ENCODE data around the gene HDGFL2.

Gene HDGFL2

DNA sequence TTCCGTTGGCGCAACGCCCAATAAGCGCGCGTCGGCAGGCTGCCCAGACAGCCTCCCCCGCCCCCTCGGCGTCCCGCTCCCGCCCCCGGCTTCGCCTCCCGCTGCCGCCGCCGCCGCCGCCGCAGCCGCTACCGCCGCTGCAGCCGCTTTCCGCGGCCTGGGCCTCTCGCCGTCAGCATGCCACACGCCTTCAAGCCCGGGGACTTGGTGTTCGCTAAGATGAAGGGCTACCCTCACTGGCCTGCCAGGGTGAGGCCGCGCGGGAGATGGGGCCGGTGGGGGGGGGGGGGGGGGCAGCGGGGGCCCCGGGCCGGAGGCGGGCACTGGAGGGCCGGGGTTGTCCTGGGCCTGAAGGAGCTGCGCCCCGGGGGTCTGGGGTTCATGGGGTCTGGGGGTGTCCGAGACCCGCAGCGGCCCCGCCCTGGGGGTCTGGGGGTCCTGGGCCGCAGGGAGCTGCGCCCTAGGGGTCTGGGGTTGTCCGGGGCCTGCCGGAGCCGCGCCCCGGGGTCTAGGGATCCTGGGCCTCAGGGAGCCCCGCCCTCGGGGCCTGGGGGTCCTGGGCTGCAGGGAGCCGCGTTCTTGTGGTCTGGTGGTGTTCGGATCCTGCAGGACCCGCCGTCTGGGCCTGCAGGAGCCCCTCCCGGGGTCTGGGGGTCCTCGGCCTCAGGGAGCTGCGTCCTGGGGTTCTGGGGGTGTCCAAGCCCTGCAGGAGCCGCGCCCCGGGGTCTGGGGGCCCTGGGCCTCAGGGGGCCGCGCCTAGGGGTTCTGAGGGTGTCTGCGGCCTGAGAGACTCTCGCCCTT is at the start of gene HDGFL2:
Gene HDGFL2 (plus strand): TSS at position 124 of the 801 bp plus-strand sequence. CDS start 54 bp downstream, at position 178.
- no peak for DNase-seq

DNA sequence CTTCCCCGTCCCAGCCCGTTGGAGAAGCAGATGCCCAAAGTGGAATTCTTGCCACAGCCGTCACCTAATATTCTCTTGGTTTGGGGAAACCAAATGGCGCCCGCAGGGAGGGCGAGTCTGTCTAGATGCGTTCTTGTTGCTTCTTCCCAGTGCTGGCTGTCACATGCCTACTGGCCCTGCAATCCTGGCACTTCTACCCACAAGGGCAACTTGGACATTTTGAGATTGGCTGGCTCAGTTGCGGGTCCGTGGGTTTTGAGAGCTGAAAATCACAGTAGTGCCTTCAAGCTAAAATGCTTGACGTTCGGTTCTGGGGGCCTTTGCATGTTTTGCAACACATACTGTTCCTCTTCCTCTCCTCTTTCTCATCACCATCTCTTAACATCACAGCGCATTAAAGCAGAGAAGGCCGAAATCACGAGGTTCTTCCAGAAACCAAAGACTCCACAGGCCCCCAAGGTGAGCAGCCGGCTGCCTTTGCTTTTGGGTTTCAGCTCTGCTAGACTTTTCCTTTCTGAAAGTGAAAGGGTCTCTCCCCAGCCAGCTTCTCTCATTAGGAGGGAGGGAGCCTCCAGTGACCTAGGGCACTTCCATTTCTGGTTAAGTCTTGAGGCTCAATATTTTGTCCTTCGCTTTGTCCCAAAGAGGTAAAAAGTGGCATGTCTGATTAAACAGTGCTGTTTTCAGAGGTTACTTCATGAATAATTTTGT is 48.5 kb upstream of the HDGFL2 start:
- DNase-seq, result no peak

DNA sequence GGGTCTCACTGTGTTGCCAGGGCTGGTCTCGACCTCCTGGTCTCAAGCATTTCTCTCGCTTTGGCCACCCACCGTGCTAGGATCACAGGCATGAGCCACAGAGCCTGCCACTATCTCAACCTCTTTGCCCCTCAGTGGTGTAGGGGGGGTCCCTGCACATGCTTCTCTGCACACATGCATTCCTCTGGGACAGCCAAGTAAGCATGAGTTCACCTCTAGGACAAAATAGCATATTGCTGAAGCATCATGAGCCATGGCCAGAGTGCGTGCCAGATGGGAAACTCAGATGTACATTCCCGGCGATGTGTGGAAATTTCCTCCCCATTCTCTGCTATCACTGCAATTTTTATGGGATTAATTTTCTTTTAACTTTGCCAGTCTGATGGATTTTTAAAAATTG is 46.6 kb upstream of the HDGFL2 start:
- DNase-seq, result no peak

DNA sequence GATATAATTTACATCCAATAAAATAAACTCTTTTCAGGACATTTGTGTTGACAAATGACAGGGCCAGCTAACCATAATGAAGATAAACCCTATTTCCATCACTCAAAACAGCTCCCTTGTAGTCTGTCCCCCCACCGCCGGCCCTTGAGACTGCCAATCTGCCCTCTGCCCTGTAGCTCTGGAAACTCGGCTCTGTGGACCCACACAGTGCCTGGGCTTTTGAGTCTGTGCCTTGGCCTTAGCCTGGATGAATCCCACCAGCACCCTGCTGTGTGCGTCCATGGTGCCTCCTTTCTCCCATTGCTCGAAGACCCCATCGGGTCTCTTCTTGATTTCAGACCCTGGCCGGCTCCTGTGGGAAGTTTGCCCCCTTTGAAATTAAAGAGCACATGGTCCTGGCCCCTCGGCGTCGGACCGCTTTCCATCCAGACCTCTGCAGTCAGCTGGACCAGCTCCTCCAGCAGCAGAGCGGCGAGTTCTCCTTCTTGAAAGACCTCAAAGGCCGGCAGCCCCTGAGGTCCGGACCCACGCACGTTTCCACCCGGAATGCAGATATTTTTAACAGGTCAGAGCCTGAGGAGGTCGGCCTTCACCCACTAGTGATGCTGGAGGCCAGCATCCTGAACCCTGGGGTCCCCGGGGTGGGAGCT is 43.6 kb upstream of the HDGFL2 start:
- DNase-seq, result no peak

DNA sequence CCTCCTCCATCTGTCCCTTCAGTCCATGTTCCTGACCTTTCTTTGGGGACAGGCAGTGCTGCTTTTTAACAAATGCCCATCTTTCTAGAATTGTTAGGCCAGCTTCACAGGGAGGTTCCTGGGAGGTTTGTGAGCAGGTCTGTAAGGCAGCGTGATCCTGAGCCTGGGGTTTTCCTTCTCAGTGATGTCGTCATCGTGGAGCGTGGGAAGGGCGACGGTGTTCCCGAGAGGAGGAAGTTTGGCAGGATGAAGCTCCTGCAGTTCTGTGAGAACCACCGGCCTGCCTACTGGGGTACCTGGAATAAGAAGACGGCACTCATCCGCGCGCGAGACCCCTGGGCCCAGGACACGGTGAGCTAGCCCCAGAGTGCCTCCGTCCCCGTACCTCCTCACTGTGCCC is 42.8 kb upstream of the HDGFL2 start:
- no peak for DNase-seq

DNA sequence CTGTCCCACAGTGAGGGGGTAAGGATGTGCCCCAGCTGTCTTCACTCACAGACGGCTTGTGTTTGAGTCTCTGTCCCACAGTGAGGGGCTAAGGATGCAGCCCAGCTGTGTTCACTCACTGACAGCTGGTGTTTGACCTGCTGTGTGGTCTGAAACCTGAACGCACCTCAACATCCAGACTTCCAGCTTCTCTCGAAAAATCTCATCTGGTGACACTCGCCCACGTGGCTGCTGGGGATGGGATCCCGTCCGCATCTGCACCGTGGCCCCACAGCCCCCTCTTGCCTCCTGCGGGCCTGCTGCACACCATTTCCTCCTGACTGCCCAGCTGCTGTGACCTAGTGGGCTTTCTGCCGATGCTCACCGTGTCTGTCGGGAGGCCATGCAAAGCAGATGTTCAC is 42.3 kb upstream of the HDGFL2 start:
- no peak for DNase-seq

DNA sequence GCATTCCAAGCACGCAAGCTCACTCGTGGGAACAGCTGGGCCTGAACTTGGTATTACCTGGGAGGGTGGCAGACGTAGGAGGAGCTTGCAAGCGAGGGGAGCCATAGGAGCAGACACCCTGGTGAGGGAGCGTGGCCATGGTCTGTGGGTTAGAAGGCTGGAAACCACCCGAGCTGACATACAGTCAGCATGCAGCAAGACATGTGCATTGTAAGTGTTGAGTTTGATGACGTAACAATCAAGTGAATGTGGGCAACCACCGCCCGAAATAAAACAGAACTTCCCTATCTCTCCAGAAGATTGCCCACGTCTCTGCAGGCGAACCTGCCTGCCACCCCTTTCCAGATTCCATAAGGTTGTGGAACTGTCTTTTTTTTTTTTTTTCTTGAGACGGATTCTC is 41.3 kb upstream of the HDGFL2 start:
- no peak for DNase-seq

DNA sequence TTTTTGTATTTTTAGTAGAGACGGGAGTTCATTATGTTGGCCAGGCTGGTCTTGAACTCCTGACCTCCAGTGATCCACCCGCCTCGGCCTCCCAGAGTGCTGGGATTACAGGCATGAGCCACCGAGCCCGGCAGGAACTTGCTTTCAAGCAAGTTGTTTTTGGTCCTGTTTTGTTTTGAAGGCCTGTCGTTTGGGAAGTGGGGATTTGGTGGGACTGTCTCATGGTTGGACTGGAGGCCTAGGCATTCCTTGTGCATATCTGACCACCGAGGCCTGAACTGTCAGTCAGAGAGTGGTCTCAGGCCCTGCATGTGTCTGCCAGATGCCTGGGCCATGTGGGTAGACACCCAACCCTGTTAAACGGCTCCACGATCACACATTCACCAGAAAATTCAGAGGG is 40.8 kb upstream of the HDGFL2 start:
- no peak for DNase-seq

DNA sequence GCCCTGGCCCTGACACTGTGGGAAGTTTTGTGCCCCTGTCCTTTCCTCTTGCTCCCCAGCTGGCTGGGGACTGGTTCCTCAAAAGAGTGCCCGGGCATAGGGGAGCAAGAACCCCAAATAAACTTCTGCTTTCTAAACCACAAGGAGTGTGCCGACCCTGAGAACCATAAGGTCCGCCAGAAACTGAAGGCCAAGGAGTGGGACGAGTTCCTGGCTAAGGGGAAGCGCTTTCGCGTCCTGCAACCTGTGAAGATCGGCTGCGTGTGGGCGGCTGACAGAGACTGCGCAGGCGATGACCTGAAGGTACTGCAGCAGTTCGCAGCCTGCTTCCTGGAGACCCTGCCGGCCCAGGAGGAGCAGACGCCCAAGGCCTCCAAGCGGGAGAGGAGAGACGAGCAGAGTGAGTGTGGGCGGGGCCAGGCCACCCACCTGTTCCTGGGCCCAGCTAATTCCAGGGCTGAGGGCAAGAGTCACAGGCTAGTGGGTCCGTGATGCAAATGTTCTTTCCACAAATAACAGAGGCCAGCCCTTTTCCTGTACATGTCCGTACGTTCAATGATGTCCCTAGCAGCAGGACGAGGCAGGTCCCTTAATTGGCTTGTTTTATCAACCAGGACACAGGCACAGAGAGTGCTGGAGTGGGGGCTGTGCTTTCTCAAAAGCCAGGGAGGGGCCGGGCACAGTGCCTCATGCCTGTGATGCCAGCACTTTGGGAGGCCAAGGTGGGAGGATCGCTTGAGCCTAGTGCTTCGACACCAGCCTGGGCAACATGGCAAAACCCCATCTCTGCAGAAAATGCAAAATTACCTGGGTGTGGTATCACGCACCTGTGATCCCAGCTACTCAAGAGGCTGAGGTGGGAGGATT is 40.1 kb upstream of the HDGFL2 start:
- no peak for DNase-seq

DNA sequence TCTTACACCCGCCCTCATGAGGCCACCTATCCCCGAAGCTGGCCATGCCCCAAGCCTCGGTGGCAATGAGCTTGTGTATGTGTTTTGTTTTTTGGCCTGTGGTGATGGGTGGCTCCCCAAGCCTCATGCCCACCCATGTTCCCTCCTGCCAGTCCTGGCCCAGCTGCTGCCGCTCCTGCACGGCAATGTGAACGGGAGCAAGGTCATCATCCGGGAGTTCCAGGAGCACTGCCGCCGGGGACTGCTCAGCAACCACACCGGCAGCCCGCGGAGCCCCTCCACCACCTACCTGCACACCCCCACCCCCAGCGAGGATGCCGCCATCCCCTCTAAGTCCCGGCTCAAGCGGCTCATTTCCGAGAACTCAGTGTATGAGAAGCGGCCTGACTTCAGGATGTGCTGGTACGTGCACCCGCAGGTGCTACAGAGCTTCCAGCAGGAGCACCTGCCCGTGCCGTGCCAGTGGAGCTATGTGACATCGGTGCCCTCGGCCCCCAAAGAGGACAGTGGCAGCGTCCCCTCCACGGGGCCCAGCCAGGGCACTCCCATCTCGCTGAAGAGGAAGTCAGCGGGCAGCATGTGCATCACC is 39.1 kb upstream of the HDGFL2 start:
- no peak for DNase-seq

DNA sequence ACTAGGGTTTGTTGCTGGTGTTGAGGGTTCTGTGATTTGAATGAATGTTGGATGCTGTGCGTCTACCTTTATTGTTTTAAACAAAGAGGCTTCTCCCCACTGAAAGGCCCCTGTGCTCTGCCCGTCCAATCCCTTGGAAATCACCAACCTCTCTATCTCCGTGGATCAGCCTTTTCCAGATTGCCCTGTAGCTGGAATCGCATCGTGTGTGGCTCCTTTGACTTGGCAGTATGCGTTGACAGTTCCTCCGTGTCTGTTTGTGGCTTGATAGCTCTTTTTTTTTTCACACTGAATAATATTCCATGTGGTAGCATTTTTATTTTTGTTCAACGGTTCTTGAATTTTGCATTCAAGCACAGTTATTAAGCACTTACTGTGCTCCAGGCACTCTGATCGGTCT is 37.7 kb upstream of the HDGFL2 start:
- DNase-seq, result no peak

DNA sequence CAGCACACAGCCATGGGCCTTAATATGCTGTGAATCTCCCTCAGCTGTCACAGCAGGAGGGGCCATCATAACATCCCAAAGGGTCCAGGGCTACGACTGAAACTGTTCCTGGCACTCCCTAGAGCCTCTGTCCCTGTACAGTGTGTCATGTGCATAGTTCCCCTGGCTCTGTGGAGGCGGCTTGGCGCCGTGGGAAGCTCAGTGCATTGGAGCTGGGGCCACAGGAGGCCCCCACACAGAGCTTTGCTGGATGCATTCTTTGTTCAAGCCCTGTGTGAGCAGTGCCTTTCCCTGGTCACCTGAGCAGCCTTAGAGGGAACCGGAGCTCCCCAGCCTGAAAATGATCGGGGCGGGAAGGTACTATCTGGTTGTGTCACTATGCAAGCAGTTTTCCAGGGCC is 35.9 kb upstream of the HDGFL2 start:
- no peak for DNase-seq

DNA sequence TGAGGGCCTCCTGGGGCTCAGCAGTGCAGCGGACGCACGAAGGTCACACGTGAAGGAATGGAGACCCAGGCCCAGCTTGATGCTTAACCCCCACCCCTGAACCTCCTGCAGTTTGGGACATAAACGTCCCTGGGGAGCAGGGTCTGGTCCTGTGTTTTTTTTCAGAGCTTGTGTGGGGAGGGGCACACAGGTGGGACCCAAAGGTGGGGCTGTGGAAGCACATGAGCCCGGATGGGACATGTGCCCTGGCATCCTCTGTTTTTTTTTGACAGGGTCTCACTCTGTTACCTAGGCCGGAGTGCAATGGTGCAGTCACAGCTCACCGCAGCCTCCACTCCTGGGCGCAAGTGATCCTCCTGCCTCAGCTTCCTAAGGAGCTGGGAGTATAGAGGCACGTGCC is 35.0 kb upstream of the HDGFL2 start:
- DNase-seq, result no peak

DNA sequence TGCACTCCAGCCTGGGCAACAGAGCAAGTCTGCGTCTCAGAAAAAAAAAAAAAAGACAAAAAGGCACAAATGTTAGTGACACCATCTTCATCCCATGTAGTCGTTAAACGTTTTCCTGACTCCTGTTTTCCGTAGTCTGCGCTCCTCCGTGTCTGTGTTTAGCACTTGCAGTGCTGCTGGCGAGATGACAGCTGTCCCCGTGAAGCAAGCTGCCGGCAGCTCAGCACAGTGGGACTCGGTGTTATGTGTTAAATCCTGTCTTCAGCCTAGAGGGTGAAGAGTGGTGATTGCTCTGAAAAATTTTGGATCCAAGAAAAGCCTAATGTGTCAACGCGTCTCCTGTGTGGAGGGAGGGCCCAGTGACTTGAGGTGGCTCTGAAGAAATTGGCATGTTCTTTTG is 32.9 kb upstream of the HDGFL2 start:
- DNase-seq, result no peak

DNA sequence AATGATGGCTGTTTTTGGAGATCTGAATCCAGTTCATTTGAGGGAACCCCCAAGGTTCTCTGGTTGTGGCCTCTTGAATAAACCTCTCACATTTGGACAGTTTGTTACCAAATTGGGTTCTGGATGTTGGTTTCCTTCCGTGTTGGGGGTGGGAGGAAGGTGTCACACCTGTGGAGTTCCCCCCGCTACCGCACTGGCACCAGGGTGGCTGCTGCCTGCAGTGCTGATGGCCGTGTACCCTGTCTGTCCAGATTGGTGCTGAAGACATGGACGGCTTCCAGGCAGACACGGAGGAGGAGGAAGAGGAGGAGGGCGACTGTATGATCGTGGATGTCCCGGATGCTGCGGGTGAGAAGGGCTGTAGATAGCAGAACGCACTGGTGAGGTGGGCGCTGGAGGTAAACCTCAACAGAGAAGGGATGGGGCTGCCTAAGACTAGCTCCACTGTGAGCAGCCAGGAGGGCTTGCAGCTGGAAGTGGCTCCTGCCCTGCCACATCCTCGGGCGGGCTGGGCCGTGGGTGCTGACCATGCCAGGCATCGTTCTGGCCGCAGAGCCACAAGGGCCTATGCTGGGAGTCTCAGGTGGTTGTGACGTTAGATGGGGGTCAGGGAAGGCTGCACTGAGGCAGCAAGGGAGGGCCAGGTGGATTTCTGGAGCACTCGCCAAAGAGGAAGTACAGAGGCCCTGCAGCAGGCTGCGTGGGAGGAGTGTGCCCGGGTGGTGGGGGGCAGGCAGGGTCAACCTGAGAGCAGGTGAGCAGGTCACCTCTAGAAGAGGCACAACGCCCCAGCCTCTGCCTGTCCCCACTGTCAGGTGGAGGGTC is 29.9 kb upstream of the HDGFL2 start:
- no peak for DNase-seq

DNA sequence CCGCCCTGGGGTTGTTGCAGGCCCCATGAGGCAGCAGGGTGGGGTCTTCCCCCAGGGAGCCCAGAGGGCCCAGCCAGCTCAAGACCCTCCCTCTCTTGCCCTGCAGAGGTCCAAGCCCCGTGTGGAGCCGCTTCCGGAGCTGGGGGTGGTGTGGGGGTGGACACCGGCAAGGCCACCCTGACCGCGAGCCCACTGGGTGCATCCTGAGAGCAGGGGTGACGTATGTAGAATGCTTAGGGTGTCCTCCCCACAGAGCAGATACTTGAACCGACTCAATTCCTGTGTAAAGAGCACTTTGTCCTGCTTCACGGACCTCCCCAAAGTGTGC is 29.3 kb upstream of the HDGFL2 start:
- DNase-seq, result no peak

DNA sequence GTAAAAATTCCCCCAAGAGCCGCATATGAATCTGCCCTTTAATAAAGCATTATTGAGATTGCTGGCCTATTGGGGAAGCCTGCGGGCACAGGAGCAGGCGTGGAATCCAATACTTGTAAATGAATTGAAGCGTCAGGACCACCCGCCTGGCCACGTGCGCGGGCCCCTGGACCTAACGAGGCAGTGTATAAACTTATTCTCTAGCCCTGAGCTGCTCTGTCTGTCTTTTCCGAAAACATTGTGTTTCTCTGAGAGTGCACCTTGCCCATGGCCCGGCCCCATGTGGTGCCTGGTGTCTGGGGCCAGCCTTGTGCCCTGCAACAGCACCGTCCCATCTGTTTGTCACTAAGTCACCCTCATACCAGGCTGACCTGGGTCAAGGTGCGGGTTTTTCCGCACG is 28.9 kb upstream of the HDGFL2 start:
- no peak for DNase-seq

DNA sequence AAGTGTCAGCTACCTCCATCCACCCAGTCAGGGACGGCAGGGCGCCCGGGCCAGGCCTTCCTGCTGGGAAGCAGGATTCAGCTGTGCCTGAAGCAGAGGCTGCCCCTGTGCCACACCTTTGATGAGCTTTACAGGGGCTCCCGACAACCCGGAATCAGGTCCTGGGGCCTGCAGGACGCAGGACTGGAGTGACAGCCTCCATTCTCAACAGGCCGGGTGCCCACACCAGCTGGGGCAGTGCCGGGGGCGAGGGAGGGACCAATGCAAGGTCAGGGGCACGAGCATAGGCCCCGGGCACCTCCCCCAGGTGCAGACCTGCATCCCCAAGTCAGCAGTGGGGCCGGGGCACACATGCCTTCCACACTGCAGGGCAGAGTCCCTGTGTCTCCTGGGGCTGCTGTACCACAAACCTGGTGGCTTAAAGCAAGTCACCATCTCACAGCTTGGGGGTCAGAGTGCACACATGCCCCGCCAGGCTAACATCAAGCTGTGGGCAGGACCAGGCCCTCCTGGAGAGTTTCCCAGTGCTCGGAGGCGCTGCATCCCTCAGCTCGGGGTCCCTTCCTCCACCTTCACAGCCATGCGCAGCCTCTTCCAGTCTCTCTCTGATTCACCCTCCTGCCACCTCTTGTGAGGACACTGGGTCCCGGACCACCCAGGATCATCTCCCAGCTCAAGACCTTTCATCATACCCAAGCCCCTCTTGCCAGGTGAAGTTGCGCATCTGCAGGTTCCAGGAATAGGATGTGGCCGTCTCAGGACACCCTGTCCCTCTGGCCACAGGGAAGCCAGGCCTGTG is 27.9 kb upstream of the HDGFL2 start:
- DNase-seq, result no peak

DNA sequence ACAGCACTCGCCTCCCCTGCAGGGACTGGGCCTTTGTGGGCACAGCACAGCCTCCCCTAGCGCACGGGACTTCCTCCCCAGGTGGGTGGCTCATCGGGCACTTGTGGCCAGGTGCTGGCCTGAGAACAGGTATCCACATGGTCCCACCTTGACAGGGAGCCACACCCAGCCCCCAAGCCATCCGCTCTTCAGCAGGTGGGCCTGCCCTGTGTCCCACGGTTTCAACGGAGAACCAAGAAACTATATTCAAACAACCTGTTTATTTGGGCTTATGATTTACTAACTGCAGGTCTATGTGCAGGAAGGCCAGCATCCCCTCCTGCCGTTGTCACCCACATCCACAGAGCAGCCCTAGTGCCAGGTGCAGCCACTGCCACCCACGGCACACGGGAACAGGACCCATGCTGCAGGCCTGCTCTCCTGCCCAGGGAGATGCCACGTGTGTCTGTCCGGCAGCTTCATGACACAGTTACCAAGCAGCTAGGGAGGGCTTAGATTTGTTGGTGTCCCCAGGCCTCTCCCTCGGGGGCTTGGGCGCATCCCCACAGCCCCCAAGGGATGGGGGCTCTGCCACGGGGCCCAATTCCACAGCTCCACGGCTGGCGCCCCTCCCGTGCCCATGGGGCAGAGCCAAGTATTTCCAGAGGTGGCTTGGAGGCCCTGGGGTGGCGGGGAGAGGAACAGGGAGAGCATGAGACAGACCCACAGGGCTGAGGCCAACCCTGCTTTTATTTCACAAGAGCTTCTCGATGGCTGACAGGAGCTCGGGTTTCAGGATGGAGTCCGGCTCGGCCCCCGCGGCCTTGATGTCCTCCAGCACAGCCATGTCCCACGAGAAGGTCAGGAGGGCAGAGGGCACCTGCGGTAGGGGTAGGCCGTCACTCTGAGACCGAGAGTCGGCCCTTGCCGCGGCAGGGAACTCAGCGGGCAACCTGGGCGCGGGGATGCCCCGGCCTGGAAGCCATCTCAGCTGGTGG is 27.0 kb upstream of the HDGFL2 start:
- no peak for DNase-seq
